ENCODE data around the gene FCGR3B.
"Not testable (repeated sequence)": the region's sequence is repeated elsewhere in the genome, so short reads cannot be mapped to it uniquely, and the experiment has no call there.

Gene FCGR3B

DNA sequence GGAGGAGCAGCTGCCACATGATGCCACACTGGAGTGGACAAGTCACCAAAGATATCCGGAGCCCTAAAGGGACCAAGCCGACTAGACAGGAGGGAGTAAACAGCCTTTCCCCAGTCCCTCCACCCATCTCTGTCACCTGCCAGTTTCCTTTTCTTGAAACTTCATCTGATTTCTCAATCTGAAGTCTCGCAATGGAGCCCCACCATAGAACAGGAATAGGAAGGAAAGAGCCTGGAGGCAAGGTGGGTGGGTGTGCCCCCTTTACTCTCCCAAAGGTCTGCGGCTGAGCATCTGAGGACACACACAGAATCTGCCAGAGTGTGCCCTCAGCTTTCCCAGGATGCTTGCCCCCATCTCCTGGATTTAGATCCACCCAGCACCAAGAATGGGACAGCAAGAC is at the start of gene FCGR3B:
FCGR3B (minus strand) TSS at position 101 of the 400 bp plus-strand sequence; CDS start at position 19, 82 bp downstream.
- no peak for DNase-seq

DNA sequence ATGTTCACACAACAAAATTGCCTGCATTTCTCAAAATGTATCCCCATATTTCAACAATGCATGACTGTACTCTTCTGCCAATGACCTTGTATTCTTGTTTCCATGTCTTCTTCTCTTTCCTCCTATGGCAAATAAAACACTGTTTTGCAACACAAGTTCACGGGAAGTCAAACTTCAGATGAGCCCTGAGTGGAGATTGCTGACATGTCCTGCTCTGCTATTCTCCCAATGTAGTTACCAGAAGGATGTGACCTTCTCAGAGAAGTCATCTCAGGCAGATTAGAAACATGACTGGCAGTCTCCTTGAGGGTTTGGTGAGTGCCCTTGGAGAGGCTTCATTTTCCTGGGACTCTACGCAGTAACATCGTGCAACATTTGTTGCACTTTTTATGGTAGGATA is 47.5 kb upstream of the FCGR3B start:
- no peak for DNase-seq

DNA sequence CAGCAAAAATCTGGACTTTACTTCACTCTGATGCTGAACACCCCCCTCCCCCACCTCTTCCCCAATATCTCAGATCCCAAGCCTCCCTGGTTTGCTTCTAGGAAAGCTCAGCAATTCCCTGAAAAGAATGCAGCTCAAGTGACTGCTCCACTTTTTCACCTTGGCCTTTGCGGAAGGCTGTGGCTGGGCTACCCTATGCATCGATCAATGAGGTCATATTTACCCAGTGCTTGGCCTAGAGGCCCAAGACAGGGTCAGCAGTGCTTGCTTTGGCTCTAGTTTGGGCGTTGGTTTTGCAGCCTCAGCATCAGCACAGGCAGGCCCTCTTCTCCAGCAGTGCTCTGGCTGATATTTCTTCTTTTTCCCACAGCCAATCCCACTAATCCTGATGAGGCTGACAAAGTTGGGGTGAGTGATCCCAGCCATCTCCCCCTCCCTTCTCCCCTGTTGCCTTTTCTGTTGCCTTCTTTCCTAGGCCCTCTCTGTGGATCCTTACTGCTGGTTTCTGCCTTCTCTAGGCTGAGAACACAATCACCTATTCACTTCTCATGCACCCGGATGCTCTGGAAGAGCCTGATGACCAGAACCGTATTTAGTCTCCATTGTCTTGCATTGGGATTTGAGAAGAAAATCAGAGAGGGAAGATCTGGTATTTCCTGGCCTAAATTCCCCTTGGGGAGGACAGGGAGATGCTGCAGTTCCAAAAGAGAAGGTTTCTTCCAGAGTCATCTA is 46.1 kb upstream of the FCGR3B start:
- no peak for DNase-seq

DNA sequence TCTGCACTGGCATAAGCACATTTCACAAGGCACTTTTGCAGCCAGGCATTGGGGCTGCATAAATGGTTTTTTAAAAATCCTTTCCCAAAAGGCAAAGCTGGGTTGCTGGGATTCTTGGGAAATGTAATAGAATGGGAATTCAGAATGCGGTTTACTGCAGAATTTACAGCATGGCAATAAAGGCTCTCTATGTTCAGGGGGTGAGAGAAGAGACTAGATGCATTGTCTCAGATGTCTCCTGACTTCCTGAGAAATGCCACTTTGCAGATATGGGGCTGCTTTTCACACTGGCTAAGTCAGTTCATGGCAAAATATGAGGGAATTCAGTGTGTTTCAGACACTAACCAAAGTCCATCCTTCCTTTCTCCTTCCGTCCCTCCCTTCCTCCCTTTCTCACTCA is 45.5 kb upstream of the FCGR3B start:
- DNase-seq = no peak

DNA sequence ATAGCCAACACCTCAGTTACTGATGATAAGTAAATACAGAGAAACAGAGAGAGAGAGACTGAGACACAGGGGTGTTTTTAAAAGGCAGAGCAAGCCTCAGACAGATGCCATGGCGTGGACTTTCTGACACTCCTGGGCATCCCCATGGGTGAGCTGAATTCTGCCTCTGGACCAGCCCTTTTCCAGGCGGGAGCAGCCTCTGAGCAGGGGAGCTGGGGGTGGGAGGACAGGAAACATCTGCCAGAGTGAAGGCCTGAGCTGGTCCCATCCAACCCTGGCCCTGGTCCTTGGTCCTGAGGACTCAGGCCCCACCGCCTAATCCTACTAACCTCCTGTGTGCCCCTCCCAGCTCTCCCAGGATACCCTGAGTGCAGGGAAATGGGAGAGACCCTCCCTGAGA is 43.9 kb upstream of the FCGR3B start:
- not testable (repeated sequence) for DNase-seq

DNA sequence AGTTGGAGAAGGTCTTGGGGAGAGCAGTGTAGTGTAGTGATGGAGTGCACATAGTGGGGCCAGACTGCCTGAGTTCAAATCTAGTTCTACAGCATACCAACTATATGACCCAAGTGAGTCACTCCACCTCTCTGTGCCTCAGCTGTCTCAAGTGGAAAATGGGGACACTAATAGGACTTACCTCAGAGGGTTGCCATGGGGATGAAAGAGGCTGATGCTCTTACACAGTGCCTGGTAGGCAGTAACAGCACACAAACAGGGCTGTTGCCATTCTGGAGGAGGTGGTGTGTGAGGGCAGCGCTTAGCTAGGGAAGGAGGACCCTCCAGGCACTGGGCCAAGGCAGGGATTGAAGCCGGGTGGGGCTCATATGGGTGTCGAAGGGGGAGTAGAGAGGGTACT is 43.5 kb upstream of the FCGR3B start:
- not testable (repeated sequence) for DNase-seq

DNA sequence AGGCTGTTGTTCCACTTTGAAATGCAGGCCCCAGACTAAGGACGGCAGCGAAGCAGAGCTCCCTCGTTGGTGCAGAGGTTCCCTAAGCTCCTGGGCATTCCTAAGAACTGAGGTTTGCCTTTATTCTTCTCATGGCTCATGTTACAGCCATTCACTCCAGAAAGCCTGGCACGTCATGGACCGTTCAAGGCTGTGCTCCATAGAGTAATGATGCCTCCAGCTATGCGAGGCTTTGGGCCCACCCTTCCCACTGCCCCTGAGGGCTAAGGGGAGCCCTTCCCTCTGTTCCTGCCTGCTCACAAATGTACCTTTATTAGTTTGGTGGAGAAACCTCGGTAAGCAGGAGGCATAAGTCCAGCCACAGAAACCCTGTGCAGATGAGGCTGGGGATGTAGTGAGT is 42.5 kb upstream of the FCGR3B start:
- DNase-seq = not testable (repeated sequence)

DNA sequence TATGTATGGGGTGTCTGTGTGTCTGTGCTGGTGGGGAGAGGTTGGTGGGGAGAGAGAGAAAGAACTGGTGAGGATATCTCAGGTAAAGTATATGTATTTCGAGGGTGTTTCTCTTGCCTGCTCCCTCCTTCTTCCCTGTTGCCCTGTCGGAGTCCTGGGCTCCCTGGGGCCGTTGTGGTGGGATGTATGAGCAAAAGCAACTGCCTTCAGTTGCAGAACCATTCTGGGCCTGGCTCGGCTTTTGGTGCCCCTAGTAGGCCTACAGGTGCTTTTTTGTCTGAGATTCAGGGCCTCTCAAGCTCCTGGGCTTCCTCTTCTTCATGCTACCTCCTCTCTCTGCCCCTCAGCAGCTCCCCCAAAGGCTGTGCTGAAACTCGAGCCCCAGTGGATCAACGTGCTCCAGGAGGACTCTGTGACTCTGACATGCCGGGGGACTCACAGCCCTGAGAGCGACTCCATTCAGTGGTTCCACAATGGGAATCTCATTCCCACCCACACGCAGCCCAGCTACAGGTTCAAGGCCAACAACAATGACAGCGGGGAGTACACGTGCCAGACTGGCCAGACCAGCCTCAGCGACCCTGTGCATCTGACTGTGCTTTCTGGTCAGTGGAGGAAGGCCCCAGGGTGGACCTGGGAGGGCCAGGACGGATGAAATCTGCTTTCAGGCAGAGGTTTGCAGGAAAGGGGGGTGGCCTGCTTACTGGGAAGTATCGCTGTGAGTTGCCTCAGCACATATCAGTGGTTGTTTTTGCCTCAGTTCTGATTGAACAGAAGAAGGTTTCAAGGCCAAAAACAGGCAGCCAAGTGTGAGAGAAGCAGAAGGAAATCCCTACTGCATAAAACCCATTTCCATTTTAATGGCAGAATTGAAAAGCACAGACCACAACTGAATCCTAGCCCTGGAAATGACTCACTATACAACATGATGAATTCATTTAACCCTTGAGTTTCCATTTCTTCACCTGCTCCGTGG is 40.4 kb upstream of the FCGR3B start:
- not testable (repeated sequence) for DNase-seq

DNA sequence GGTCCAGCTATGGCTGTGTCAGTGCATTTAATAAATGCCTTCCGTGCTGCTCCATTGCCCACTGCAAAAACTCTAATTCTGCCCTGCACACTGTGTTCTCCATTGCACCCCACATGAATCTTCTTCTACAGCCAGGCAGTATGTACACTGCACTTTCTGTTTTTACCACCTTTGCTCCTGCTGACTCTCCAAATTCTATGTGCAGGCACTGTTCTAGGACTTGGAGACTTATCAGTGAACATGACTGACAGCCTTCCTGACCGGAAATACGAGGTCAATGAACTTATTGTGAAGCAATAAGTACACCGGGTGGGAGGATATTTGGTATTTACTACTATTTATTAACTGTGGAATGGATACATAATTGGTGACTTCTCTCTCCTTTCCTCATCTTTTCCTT is 33.7 kb upstream of the FCGR3B start:
- DNase-seq = not testable (repeated sequence)

DNA sequence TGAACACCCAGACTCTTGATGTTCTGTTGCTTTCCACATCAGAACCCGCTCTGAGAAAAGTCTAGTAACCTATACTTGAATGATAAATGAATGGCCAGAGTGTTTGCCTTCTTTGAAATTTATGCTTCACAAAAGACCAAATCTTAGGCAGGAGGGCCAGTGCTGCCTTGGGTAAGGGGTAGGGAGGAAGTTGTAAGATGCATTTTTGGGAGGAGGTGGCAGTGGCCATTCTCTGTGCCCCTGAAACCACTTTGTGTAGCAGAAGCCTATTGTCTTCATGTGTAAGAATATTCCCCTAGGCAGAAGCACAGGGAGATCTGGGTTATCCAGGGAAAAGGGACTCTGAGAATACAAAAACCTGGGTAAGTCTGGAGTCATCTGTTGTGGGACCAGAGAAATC is 32.6 kb upstream of the FCGR3B start:
- DNase-seq = not testable (repeated sequence)

DNA sequence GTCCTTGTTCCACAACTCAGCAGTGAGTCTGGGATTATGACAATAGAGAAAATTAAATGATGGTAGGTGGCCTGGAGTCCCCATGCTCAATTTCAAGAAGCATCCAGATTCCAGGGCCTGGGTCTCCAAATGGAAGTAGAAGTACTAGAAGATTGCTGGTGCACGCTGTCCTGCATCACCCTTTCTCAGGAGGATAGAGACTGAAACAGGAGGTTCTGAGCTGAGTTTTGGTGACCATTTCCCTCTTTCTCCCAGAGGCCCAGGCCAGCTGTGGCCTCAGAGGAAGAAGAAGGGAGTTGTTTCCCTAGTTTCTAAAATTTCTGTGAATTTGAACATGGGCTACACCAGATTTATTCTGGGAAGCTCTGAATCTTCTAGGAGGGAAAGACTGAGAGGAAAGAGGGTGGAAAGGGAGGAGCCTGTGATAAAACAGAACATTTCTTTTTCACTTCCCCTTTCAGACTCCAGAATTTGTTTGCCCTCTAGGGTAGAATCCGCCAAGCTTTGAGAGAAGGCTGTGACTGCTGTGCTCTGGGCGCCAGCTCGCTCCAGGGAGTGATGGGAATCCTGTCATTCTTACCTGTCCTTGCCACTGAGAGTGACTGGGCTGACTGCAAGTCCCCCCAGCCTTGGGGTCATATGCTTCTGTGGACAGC is 31.8 kb upstream of the FCGR3B start, which contains the start of gene FCGR2B:
FCGR2B (plus strand) TSS at position 460 of the 656 bp plus-strand sequence; CDS start at position 559, 99 bp downstream.
- not testable (repeated sequence) for DNase-seq

DNA sequence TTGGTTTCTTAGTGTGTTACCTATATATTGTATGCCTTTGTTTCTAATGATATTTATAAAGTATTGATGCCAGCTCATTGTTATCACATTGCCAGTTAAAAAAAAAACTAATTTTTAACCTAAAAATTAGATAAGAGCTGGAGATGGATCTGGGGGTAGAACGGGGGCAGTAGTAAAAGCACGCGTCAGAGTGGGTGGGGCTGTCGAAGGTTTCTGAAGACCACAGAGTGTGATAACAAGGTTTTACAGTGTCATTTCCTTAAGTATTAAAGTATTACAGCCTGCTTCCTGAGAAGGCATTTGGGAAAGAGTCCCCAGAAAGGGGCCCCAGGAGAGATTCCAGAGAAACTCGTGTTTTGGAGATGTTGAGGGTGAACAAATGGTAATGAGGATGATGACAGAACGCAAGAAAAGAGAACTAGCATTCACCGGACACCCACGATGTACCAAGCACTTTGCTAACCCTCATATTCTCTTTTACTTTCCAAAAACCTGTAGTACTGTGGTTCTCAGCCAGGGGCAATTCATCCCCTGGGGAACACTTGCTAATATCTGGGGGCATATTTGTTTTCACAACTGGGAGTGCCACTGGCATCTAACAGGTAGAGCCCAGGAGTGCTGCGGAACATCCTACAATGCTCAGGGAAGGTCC is 30.8 kb upstream of the FCGR3B start:
- not testable (repeated sequence) for DNase-seq

DNA sequence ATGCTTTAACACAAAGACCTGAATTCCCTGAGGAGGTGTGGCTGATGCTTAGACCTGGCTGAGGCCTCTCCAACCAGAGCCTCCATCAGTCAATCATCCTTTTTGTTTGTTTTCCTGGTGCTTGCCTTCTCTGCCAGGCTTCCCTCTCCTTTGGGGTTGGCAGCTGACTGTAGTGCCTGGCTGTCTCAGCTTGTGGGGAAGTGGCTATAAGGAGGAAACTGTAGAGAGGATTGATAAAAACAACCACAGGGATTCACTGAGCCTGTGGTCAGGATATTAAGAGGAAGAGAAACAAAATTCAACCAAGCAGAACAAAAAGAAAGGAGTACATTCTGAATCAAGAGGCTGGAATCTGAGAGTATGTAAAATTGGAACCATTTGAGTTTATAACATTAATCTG is 27.5 kb upstream of the FCGR3B start:
- not testable (repeated sequence) for DNase-seq

DNA sequence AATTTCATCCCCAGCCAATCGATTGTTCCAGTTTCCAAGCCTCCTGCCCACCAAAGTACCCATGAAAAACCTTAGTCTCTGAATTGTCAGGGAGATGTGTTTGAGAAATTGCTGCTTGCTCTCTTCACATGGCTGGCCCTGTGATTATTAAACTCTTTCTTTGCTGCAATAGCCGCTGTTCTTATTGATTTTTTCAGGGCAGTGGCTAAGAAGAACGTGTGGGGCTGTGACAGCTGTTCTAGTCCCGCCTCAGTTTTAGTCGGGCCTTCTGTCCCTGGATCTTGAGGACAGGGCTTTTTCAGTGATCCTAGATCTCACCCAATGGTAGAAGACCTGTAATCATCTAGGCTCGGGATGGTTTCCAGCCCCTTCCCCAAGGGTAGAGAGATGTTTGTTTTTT is 23.0 kb upstream of the FCGR3B start:
- not testable (repeated sequence) for DNase-seq

DNA sequence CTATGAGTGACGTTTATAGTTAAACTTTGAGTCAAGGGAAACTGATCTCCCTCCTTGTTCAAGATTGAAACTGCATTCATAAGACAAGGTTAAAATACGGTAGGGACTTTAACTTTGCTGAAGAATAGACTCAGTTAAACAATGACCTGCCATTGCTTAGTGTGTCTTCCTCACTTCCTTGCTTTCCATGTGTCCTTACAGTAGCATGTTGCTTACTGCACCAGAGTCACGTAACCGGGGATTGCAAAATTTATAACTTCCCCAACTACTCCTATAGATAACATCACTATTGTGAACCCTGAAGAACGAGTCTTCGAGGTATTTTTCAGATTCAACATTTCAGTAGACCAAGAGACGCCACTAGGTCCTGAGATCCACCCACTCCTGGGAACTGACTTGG is 22.6 kb upstream of the FCGR3B start:
- DNase-seq = not testable (repeated sequence)

DNA sequence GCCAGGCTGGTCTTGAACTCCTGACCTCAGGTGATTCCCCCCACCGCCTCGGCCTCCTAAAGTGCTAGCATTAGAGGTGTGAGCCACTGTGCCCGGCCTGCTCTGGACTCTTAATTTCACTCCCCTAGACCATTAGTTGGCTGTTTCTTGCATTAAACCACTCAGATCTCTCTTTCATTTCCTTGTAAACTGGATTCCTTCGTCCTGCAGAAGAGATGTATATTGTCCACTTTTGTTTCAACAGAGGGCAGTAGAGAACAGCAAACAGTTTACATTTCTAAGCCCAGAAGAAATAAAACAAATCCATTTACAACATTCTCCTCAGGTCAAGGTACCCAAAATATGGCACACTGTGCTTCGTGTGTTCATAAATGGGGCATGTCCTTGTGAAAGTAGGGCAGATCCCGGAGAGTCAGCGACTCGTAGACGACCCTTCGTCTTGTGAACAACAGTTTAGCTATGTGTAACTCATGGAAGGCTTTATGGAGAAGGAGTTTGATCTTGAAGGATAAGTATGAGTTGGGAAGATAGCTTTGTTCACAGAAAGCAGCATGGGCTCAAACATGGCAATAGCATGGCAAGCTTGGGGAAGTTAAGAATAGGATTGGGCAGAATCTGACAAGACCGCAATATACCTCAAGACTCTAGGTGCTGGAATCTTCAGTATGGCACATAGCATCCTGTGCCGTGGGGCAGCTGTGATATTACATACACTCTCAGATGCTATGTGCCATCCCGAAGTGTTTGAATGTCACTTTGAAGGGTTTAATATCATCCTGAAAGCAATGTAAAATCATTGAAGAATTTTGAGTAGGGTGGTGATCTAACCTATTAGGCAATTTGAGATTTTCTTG is 16.8 kb upstream of the FCGR3B start:
- DNase-seq = peak; percentile 13

DNA sequence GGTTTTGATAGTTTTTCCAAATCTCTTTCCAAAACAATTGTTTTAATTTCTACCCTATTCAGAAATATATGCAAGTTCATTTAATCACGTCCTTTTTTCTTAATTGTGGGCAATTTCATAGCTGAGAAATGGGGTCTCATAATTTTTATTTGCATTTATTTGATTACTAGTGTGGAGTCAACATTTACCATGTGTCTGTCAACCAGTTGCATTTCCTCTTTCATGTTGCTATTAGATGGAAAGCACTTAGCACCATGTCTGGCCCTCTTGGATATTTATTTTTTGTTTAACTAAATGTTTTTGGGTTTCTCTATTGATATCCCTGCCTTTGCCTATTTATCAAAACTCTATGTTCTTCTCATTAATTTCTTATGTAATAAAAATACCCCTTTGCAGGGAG is 13.9 kb upstream of the FCGR3B start:
- DNase-seq = not testable (repeated sequence)

DNA sequence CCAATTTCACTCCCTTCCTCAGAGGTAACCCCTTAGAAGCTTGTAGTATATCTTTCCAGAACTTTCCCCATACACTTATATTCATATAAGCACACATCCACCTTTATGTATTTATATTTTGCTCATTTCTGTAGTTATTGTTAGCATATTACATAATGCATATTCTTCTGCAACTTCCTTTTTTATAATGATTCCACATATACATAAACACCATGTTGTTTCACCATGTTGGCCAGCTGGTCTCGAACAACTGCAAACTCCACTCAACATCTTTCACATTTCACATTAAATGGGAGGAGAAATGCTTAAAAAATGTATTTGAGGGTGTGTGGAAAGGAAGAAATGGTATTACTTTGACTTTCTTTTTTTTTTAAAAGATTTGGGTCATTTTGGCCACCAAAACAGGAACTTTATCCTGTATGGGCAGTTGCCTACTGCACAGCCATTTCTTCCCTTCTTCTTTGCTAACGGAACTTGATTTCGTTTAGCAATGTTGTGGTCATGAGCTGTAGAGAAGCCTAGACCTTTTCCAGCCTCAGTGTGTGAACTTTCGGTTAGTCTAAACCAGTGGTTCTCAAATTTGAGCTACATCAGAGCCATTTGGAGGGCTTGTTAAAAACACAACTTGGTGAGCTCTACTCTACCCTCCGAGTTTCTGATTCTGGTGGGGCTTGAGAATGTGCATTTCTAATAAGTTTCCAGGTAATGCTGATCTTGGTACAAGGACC is 12.7 kb upstream of the FCGR3B start:
- not testable (repeated sequence) for DNase-seq

DNA sequence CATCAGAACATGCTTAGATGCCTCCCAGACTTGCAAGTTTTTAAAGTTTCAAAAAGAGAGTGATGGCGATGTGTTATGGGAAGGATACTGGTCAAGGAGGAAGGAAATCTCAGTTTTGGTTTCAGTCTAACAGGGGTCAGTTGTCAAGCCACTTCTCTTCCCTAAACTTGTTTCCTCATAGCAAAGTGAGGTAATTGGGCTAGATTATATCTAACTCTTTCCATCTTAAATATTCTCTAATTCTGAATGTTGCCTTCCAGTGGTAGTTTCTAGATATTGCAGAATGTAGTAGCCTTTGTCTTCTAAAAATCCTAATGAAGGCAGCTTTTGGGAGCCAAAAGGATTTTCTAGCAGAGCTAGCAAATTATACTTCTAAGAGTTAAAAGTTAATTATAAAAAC is 11.7 kb upstream of the FCGR3B start:
- DNase-seq = not testable (repeated sequence)

DNA sequence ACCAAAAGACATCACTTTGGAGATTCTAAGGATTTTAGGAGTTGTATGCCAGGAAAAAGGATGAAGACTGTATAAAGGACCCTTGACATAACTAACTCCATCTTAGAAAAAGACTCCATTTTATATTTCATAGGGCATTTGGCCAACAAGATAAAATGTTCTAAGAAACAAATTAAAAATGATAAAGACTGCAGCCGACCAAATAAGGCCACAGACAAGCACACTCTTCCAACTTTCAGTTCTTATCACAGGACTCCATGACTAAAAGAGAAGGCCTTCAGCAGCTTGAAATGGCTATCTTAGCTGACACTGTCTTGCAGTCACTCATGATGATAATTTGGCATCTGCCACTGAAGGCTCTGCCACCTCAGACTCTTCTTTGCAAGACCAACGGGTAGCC is 8.2 kb upstream of the FCGR3B start:
- not testable (repeated sequence) for DNase-seq
